ENCODE results near the gene JUNB. TPM values are rescaled to one million over a fixed set of nuclear protein-coding genes. Genes with fewer than 3 reads are reported as not detected.

Gene JUNB
- total and polyA plus RNA-seq, 2 of the 13 experiments (the other 11 are each of a cell fraction or from before 2014, with no cell fraction given) = 7.7 to 8.2 TPM

DNA sequence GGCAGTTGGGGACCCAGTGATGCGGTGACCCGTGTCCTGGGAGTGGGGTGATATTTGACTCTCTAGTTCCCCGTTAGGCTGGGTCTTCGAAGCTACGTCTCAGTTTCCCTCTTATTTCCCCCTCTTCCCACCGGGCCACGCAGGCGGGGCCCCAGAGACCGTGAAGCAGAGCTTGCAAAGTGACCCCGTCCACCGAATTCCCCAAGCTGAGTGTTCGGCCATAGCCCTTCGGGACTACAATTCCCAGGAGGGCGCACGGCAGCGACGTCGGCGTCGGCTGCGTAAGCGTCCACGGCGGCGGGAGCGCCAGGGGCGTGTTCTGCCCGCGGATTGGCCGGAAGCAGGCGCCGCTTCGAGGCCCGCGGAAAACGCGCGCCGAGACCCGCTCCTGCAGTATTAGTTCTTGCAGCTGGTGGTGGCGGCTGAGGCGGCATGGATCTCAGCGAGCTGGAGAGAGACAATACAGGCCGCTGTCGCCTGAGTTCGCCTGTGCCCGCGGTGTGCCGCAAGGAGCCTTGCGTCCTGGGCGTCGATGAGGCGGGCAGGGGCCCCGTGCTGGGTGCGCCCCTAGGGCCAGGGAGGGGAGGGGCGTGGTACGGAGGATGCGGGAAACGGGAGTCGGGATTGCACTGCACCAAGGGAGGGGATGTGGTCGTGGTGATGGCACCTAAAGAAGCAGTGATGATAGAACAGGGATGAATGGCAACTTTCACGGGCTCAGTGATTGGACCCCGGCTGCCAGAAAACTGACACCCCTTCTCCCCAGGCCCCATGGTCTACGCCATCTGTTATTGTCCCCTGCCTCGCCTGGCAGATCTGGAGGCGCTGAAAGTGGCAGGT, 15.2 kb downstream of the JUNB start, which contains the start of gene RNASEH2A (continued):
- no peak for TF ChIP-seq KDM4B (CRISPR knock-in tag; IDR thresholded peaks at IDR 0.05)
- peak; percentile 83 for TF ChIP-seq MXD4 (CRISPR knock-in tag; IDR thresholded peaks at IDR 0.05)
- TF ChIP-seq, protein P1, sequence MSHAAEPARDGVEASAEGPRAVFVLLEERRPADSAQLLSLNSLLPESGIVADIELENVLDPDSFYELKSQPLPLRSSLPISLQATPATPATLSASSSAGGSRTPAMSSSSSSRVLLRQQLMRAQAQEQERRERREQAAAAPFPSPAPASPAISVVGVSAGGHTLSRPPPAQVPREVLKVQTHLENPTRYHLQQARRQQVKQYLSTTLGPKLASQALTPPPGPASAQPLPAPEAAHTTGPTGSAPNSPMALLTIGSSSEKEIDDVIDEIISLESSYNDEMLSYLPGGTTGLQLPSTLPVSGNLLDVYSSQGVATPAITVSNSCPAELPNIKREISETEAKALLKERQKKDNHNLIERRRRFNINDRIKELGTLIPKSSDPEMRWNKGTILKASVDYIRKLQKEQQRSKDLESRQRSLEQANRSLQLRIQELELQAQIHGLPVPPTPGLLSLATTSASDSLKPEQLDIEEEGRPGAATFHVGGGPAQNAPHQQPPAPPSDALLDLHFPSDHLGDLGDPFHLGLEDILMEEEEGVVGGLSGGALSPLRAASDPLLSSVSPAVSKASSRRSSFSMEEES (CRISPR knock-in tag; IDR thresholded peaks at IDR 0.05) = no peak; the same call in 1 of the 2 replicates
- TF ChIP-seq GATA4 (IDR thresholded peaks at IDR 0.05; ENCODE audit: borderline replicate concordance, low read depth) = no peak
- TF ChIP-seq, protein P2, sequence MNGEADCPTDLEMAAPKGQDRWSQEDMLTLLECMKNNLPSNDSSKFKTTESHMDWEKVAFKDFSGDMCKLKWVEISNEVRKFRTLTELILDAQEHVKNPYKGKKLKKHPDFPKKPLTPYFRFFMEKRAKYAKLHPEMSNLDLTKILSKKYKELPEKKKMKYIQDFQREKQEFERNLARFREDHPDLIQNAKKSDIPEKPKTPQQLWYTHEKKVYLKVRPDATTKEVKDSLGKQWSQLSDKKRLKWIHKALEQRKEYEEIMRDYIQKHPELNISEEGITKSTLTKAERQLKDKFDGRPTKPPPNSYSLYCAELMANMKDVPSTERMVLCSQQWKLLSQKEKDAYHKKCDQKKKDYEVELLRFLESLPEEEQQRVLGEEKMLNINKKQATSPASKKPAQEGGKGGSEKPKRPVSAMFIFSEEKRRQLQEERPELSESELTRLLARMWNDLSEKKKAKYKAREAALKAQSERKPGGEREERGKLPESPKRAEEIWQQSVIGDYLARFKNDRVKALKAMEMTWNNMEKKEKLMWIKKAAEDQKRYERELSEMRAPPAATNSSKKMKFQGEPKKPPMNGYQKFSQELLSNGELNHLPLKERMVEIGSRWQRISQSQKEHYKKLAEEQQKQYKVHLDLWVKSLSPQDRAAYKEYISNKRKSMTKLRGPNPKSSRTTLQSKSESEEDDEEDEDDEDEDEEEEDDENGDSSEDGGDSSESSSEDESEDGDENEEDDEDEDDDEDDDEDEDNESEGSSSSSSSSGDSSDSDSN (CRISPR knock-in tag; IDR thresholded peaks at IDR 0.05) = peak; percentile 52
- TF ChIP-seq, protein P3, sequence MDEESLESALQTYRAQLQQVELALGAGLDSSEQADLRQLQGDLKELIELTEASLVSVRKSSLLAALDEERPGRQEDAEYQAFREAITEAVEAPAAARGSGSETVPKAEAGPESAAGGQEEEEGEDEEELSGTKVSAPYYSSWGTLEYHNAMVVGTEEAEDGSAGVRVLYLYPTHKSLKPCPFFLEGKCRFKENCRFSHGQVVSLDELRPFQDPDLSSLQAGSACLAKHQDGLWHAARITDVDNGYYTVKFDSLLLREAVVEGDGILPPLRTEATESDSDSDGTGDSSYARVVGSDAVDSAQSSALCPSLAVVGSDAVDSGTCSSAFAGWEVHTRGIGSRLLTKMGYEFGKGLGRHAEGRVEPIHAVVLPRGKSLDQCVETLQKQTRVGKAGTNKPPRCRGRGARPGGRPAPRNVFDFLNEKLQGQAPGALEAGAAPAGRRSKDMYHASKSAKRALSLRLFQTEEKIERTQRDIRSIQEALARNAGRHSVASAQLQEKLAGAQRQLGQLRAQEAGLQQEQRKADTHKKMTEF (CRISPR knock-in tag; IDR thresholded peaks at IDR 0.05) = peak; percentile 87
- no peak for TF ChIP-seq RAD51 (IDR thresholded peaks at IDR 0.05; ENCODE audit: borderline replicate concordance)
- TF ChIP-seq, protein P4, sequence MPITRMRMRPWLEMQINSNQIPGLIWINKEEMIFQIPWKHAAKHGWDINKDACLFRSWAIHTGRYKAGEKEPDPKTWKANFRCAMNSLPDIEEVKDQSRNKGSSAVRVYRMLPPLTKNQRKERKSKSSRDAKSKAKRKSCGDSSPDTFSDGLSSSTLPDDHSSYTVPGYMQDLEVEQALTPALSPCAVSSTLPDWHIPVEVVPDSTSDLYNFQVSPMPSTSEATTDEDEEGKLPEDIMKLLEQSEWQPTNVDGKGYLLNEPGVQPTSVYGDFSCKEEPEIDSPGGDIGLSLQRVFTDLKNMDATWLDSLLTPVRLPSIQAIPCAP (CRISPR knock-in tag; IDR thresholded peaks at IDR 0.05; ENCODE audit: low read depth) = 0 out of 2 replicates have a peak, but pooled peaks have one; percentile 27
- TF ChIP-seq, protein P5, sequence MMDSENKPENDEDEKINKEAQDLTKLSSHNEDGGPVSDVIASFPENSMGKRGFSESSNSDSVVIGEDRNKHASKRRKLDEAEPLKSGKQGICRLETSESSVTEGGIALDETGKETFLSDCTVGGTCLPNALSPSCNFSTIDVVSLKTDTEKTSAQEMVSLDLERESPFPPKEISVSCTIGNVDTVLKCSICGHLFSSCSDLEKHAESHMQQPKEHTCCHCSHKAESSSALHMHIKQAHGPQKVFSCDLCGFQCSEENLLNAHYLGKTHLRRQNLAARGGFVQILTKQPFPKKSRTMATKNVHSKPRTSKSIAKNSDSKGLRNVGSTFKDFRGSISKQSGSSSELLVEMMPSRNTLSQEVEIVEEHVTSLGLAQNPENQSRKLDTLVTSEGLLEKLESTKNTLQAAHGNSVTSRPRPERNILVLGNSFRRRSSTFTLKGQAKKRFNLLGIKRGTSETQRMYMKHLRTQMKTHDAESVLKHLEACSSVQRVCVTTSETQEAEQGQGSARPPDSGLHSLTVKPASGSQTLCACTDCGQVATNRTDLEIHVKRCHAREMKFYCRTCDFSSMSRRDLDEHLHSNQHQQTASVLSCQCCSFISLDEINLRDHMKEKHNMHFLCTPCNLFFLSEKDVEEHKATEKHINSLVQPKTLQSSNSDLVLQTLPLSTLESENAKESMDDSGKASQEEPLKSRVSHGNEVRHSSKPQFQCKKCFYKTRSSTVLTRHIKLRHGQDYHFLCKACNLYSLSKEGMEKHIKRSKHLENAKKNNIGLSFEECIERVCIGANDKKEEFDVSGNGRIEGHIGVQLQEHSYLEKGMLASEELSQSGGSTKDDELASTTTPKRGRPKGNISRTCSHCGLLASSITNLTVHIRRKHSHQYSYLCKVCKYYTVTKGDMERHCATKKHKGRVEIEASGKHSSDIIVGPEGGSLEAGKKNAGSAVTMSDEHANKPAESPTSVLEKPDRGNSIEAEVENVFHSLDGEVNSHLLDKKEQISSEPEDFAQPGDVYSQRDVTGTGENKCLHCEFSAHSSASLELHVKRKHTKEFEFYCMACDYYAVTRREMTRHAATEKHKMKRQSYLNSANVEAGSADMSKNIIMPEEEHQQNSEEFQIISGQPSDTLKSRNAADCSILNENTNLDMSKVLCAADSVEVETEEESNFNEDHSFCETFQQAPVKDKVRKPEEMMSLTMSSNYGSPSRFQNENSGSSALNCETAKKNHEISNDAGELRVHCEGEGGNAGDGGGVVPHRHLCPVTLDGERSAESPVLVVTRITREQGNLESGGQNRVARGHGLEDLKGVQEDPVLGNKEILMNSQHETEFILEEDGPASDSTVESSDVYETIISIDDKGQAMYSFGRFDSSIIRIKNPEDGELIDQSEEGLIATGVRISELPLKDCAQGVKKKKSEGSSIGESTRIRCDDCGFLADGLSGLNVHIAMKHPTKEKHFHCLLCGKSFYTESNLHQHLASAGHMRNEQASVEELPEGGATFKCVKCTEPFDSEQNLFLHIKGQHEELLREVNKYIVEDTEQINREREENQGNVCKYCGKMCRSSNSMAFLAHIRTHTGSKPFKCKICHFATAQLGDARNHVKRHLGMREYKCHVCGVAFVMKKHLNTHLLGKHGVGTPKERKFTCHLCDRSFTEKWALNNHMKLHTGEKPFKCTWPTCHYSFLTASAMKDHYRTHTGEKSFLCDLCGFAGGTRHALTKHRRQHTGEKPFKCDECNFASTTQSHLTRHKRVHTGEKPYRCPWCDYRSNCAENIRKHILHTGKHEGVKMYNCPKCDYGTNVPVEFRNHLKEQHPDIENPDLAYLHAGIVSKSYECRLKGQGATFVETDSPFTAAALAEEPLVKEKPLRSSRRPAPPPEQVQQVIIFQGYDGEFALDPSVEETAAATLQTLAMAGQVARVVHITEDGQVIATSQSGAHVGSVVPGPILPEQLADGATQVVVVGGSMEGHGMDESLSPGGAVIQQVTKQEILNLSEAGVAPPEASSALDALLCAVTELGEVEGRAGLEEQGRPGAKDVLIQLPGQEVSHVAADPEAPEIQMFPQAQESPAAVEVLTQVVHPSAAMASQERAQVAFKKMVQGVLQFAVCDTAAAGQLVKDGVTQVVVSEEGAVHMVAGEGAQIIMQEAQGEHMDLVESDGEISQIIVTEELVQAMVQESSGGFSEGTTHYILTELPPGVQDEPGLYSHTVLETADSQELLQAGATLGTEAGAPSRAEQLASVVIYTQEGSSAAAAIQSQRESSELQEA (CRISPR knock-in tag; IDR thresholded peaks at IDR 0.05; ENCODE audit: not compliant biosample characterization) = peak; percentile 94
- TF ChIP-seq HOXA5 (CRISPR knock-in tag; IDR thresholded peaks at IDR 0.05) = no peak; the same call in 1 of the 2 replicates
- TF ChIP-seq, protein P6, sequence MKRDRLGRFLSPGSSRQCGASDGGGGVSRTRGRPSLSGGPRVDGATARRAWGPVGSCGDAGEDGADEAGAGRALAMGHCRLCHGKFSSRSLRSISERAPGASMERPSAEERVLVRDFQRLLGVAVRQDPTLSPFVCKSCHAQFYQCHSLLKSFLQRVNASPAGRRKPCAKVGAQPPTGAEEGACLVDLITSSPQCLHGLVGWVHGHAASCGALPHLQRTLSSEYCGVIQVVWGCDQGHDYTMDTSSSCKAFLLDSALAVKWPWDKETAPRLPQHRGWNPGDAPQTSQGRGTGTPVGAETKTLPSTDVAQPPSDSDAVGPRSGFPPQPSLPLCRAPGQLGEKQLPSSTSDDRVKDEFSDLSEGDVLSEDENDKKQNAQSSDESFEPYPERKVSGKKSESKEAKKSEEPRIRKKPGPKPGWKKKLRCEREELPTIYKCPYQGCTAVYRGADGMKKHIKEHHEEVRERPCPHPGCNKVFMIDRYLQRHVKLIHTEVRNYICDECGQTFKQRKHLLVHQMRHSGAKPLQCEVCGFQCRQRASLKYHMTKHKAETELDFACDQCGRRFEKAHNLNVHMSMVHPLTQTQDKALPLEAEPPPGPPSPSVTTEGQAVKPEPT (CRISPR knock-in tag; IDR thresholded peaks at IDR 0.05; ENCODE audit: low read depth) = peak; percentile 74; the same call in 1 of the 2 replicates

All from HepG2 (cell line).